ENCODE measurements around the gene COPB1.

The COPB1 gene

GRCh38 chr11:14471127-14471526 is 28.5 kb downstream of the COPB1 start:
- H3K36me3 ChIP-seq: peaks cover 93% of the 10 kb centered on the region
- no peak overlapping the region for H3K4me3 ChIP-seq (ENCODE audit: low read depth, low read length)
- no peaks in the 10 kb centered on the region for H3K27me3 ChIP-seq (ENCODE audit: insufficient read depth, low read depth, severe bottlenecking)
- H3K9me3 ChIP-seq (ENCODE audit: severe bottlenecking): no peaks in the 10 kb centered on the region
- no peak overlapping the region for H3K27ac ChIP-seq
- DNase-seq: no peak
- TF ChIP-seq CTCF (IDR thresholded peaks at IDR 0.05; ENCODE audit: low read depth, low read length): no peak

- Histone ChIP-seq H3K4me3 (ENCODE audit: low read depth, low read length) (no peak overlapping the region), H3K27me3 (ENCODE audit: insufficient read depth, low read depth, severe bottlenecking) (no peaks in the 10 kb centered on the region), H3K9me3 (ENCODE audit: severe bottlenecking) (no peaks in the 10 kb centered on the region), H3K27ac (no peak overlapping the region), H3K36me3 (peaks cover 96% of the 10 kb centered on the region)
- TF ChIP-seq CTCF (IDR thresholded peaks at IDR 0.05; ENCODE audit: low read depth, low read length): no peak
- no peak for DNase-seq
These were observed 36.0 kb downstream of the COPB1 start for GRCh38 chr11:14463623-14464022.

GRCh38 chr11:14460147-14460546 is 39.5 kb downstream of the COPB1 start:
- H3K27me3 ChIP-seq (ENCODE audit: insufficient read depth, low read depth, severe bottlenecking): no peaks in the 10 kb centered on the region
- DNase-seq: no peak
- H3K36me3 ChIP-seq: peaks cover 76% of the 10 kb centered on the region
- H3K4me3 ChIP-seq (ENCODE audit: low read depth, low read length): no peak overlapping the region
- no peaks in the 10 kb centered on the region for H3K9me3 ChIP-seq (ENCODE audit: severe bottlenecking)
- H3K27ac ChIP-seq: no peak overlapping the region
- TF ChIP-seq CTCF (IDR thresholded peaks at IDR 0.05; ENCODE audit: low read depth, low read length): no peak

GRCh38 chr11:14458377-14458776 is 41.2 kb downstream of the COPB1 start:
- no peak for TF ChIP-seq CTCF (IDR thresholded peaks at IDR 0.05; ENCODE audit: low read depth, low read length)
- H3K27ac ChIP-seq: no peak overlapping the region
- H3K36me3 ChIP-seq: peaks cover 59% of the 10 kb centered on the region
- no peak for DNase-seq
- H3K27me3 ChIP-seq (ENCODE audit: insufficient read depth, low read depth, severe bottlenecking): no peaks in the 10 kb centered on the region
- H3K9me3 ChIP-seq (ENCODE audit: severe bottlenecking): no peaks in the 10 kb centered on the region
- H3K4me3 ChIP-seq (ENCODE audit: low read depth, low read length): no peak overlapping the region

- DNase-seq: no peak
- Histone ChIP-seq H3K4me3 (ENCODE audit: low read depth, low read length) (no peak overlapping the region), H3K36me3 (peaks cover 39% of the 10 kb centered on the region), H3K27ac (no peak overlapping the region), H3K9me3 (ENCODE audit: severe bottlenecking) (no peaks in the 10 kb centered on the region), H3K27me3 (ENCODE audit: insufficient read depth, low read depth, severe bottlenecking) (no peaks in the 10 kb centered on the region)
- TF ChIP-seq CTCF (IDR thresholded peaks at IDR 0.05; ENCODE audit: low read depth, low read length): no peak
These were observed 43.8 kb downstream of the COPB1 start for GRCh38 chr11:14455648-14456430.

All from WERI-Rb-1 (cell line).